HG03432 (cell line): ENCODE measurements around the gene PCYT1B.

Experiments used
- ATAC-seq: cut with Tn5 transposase; IDR thresholded peaks from one replicate; pipeline ENCODE4 v1.9.1; 2021; ENCODE audit warnings: mild to moderate bottlenecking, moderate library complexity; ENCODE audit not compliant: unreplicated experiment

The PCYT1B gene

GRCh38 chrX:24536551-24536950 is 110.6 kb downstream of the PCYT1B start:
- ATAC-seq: no peak

DNA sequence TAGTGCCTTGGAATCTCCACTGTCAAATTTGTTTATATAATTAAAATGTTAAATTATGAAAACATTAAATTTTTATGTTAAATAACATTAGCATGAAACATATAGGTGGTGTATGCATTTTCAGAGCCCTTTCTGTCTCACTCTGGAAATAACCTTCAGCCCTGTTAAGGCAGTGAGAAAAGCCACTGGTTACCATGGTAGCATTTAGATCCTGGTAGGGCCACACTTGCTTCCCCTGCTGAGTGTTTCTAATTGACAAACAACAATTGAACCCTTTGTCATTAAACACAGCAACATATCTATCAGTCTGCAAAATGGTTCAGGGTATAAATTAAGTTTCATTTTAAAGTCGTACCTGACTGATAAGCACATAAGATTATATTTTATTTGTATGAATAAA is 118.5 kb downstream of the PCYT1B start:
- no peak for ATAC-seq

DNA sequence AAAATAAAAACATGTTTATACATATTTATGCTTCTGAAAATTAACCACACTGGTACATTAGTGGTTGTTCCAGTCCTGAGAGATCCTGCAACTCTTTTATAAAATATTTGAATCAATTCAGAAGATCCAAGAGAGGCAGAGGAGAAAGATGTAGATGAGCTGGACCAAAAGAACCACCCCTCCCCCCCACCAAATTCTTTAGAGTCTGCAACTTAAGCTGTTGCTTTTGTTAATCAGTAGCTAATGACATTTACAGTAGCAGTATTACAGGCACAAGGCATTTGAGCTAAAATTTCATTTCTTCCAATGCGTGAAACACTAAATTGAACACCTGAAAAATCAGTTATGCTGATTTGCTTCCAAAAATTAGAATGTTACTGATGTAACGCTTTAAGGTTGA is 120.5 kb downstream of the PCYT1B start:
- no peak for ATAC-seq

DNA sequence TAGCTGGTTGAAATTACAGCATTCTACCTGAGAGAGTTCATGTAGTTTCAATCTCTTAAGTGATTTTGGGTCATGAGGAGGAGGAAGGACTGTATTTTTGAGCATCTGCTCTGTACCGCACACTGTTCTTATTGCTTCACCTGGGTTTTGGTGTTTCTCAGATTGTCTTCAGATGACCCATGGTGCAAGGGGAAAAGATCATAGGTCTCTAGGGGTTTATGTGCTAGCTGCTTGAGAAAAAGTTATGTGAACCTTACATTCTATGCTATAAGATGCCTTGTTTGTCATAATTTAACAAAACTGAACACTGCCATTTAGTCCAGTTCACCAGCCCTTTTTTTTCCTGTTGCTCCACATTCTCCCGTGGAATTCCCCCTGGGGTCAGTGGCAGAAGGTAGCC is 121.7 kb downstream of the PCYT1B start:
- ATAC-seq: no peak

- ATAC-seq: no peak
These were observed 126.7 kb downstream of the PCYT1B start for GRCh38 chrX:24520472-24520871.

DNA sequence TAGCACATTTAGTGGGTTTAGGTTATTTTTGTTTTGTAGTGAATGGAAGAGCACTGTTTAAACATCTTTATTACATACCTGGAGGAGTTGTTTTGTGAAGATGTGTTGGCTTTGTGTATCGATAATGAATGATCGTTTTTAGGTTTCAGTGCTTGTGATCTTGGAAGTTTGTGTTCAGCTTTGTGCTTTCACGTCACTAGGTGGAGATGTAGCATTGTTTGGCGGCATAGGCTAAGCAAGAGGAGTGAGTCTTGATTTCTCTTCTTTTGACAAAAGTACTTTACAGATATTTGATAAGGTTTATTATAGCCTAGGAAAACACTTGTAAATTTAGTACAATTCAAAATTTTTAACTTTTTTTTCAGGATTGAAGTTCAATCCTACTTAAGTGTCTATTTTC is 131.7 kb downstream of the PCYT1B start:
- ATAC-seq: no peak

- ATAC-seq: peak; percentile 99
These were observed 133.7 kb downstream of the PCYT1B start for GRCh38 chrX:24513416-24513815.

DNA sequence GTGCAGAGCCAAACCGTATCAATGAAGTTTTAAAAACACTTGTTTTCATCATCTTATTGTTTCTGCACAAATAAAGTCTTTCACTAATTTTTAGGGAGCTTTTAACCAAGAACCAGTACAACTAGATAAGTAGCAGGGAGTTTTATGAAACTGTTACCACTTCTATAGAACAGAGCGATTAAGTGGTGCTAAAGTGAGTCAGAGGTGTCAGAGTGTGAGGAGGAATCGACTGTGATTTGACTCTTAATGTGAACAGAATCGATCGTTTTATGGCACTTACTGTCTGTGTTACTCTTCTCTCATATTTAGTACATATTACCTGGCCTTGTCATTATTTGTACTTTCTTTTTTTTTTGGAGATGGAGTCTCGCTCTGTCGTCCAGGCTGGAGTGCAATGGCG is 138.8 kb downstream of the PCYT1B start:
- ATAC-seq: no peak
